HG03175 (cell line): ENCODE data around the gene C19orf53.
"Not testable (repeated sequence)": the region's sequence is repeated elsewhere in the genome, so short reads cannot be mapped to it uniquely, and the experiment has no call there.

Source experiments
- ATAC-seq: cut with Tn5 transposase; IDR thresholded peaks from one replicate; pipeline ENCODE4 v1.9.1; 2021; ENCODE audit warnings: mild to moderate bottlenecking, moderate library complexity; ENCODE audit not compliant: unreplicated experiment

C19orf53 gene

GRCh38 chr19:13763265-13763664 is 11.0 kb upstream of the C19orf53 start:
- no peak for ATAC-seq

DNA sequence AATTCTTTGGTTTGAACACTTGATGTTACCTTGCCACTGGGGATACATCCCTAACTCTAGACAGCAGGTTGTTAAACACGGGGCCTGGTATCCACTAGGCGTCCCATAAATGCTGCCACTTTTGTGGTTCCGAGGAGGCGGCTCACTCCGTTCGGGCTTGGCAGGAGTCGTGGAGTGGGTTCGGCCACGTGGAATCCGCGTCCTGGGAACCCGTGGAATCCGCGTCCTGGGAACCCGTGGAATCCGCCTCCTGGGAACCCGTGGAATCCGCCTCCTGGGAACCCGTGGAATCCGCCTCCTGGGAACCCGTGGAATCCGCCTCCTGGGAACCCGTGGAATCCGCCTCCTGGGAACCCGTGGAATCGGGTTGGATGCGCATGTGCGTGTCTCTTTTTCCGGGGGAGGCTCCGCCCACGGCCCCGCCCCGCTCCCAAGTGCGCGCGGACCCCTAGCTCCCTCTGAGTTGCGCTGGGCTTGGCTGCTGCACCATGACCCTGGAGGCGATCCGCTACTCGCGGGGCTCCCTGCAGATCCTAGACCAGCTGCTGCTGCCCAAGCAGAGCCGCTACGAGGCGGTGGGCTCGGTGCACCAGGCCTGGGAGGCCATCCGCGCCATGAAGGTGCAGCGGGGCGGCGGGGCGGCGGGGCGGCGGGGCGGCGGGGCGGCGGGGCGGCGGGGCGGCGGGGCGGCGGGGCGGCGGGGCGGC is 10.0 kb upstream of the C19orf53 start, which contains the start of gene MRI1:
MRI1 (plus strand) TSS at position 422 of the 707 bp plus-strand sequence; CDS start at position 489, 67 bp downstream.
- ATAC-seq, result peak; percentile 58

DNA sequence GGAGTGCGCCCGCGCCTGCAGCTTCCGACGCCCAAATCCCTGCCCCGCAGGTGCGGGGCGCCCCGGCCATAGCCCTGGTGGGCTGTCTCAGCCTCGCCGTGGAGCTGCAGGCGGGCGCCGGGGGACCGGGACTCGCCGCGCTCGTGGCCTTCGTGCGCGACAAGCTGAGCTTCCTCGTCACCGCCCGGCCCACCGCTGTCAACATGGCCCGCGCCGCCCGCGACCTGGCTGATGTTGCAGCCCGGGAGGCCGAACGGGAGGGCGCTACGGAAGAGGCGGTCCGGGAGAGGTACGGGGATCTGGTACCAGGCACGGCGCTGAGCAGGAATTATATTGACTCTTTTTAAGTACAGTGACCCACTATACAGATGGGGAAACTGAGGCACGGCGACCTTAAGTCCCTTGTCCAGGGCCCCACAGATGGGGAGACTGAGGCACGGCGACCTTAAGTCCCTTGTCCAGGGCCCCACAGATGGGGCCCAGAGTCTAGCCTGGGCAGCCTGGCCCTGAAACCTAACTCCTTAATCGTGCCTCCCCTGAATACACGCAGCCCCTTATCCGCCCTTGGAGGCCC is 9.3 kb upstream of the C19orf53 start:
- ATAC-seq, result no peak

DNA sequence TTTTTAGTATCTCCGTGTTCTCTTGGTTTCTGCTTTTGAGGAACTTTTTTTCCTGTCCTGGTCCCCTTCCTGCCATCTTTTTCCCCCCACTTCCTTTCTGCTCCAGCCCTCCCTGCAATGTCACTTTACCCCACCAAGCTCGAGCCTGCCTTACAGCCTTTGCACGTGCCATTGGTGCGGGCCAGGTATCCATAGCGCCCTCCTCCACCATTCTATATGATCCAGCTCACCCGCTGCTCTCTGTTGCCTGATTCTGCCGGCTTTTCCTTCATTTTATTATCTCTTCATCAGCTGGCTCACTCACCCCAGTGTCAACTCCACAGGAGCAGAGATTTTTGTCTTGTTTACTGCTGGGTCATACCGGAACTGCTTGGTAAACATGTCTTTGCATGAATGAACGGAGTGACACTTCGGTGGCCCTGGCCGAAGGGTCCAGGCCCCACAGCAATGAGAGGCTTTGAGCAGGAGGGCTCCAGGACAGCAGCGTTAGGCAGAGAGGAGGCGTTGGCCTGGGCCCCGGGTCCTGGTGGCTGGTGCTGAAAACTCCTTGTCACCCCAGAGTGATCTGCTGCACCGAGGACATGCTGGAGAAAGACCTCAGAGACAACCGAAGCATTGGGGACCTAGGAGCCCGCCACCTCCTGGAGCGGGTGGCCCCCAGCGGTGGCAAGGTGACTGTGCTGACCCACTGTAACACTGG is 8.7 kb upstream of the C19orf53 start:
- ATAC-seq, result no peak

DNA sequence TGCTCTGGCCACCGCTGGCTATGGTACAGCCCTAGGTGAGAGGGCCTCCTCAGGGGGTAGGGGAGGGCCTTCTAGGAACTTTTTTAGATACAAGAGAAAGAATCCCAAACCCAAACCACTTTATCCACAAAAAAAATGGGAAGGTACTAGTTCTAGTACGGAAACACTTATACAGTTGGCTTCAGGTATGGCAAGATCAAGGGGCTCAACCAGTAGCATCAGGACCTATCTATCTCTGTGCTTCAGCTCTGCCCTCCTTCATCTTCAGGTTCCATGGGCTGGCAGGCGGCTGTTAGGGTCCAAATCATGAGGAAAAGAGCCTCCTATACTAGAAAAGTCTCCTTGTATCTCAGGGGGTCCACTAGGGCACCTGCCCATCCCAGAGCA is 8.2 kb upstream of the C19orf53 start:
- ATAC-seq, result no peak

- no peak for ATAC-seq
Observed at GRCh38 chr19:13768510-13768909, 5.7 kb upstream of the C19orf53 start.

DNA sequence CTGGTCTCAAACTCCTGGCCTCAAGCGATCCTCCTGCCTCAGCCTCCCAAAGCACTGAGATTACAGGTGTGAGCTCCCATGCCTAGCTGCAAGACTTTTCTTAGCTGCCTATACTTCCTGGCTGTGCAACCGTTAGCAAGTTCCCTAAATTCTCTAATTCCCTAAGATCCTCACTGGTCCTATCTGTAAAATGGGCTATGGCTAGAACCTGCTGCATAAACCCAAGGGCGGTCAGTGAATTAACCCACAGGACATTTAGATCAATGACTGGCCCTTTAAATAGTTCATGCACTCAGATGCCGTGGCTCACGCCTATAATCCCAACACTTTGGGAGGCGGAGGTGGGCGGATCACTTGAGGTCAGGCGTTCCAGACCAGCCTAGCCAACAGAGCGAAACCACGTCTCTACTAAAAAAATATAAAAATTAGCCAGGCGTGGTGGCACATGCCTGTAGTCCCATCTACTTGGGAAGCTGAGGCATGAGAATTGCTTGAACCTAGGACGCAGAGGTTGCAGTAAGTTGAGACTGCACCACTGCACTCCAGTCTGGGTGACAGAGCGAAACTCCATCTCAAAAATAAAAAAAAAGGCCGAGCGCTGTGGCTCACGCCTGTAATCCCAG is 4.1 kb upstream of the C19orf53 start:
- no peak for ATAC-seq

DNA sequence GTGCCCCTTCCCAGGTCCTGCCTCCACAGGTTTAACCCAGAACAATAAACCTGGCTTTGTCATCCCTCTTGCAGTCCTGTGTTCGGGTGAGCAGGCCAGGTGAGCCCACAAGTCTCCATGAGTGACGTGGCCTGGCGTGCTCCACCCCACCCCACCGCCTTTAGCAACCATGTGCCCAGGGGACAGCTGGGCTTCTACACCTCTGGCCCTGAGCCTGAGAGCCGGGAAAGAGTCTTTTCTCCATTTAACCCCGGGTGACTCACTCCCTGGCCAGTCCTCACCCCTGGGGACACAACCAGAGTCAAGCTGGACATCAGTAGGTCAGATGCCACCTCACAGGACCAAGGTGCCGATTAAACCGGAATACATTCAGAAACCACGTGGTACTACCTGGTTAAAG is 4.1 kb downstream of the C19orf53 start:
- no peak for ATAC-seq

DNA sequence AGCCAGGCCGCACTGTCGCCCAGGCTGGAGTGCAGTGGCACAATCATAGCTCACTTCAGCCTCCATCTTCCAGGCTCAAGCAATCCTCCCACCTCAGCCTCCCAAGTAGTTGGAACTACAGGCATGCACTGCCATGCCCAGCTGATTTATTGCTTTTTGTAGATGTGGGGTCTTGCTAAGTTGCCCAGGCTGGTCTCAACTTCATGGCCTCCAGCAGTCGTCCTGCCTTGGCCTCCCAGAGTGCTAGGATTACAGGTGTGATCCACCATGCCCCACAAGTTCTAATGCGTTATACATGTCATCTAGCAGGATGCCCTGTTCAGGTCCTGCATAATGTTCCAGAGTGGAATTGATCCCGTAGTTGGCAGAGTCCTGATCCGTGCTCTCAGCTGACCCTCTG is 4.6 kb downstream of the C19orf53 start:
- no peak for ATAC-seq

- not testable (repeated sequence) for ATAC-seq
Observed at GRCh38 chr19:13779794-13780193, 5.5 kb downstream of the C19orf53 start.

DNA sequence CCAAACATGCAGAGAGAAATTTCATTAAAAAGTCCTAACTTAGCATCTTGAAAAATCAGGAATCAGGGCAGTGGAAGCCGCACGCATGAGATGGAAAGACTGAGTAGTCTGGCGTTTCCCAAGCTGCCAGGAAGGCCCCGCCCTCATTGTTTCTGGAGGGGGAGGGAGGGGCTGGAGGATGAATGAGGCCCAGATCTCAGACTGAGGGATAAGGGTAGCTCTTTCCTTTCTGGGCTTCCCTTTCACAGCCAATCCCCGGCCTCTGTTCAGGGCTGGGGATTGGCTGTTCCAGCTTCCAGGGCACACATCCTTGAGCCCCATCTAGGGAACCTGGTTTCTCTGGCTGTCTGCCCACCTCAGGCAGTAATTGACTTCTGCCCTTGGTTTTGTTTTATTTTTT is 7.3 kb downstream of the C19orf53 start:
- no peak for ATAC-seq

DNA sequence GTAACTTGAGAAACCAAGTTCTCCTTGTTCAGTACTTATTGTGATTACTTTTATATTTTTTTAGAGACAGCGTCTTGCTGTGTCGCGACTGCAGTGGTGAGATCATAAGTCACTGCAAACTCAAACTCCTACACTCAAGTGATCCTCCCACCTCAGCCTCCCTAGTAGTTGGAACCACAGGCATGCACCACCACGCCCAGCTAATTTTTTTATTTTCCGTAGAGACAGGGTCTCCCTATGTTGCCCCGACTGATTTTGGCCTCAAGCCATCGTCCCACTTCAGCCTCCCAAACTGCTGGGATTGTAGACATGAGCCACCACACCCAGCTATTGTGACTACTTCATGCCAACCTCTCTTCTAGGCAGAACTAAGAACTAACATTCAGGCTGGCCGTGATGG is 8.3 kb downstream of the C19orf53 start:
- ATAC-seq, result no peak

DNA sequence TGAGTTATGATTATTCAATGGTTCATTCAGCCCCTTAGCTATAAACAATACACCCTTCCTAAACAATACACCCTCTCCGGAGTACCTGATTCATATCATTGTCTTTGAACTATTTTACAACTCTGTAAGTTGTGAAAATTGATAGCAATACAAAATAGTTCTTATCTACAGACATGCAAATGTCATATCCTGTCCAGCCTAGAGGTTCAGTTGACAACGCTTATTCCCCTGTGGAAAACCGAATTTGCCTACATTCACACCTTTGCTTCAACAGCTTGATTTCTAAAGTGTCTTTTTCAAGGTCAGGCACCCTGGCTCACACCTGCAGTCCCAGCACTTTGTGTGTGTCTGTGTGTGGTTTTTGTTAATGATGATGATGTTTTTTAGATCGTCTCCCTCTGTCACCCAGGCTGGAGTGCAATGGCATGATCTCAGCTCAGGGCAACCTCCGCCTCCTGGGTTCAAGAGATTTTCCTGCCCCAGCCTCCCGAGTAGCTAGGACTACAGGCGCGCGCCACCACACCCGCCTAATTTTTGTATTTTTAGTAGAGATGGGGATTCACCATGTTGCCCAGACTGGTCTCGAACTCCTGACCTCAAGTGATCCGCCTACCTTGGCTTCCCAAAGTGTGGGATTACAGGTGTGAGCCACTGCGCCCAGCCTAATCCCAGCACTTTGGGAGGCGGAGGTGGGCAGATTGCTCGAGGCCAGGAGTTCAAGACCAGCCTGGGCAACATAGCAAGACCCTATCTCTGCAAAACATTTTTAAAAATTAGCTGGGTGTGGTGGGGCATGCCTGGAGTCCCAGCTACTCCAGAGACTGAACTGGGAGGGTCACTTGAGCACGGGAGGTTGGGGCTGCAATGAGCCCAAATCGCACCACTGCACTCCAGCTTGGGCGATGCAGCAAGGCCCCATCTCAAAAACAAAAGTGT is 9.6 kb downstream of the C19orf53 start:
- no peak for ATAC-seq

- no peak for ATAC-seq
Observed at GRCh38 chr19:13784731-13785452, 10.6 kb downstream of the C19orf53 start.

DNA sequence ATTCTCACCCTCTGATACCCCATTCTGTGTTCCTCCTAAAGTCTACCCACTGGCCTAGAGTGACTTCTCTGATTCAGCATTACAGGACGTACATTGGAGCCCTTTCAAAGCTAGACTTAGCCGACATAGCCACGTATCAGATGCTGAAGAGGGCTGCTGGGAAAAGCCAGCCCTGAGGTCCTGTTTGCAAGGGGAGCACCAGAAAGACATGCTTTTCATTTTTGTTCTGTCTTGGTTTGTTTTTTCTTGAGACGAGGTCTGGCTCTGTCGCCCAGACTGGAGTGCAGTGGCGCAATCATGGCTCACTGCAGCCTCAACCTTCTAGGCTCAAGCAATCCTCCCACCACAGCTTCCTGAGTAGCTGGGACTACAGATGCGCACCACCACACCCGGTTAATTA is 14.7 kb downstream of the C19orf53 start:
- no peak for ATAC-seq

DNA sequence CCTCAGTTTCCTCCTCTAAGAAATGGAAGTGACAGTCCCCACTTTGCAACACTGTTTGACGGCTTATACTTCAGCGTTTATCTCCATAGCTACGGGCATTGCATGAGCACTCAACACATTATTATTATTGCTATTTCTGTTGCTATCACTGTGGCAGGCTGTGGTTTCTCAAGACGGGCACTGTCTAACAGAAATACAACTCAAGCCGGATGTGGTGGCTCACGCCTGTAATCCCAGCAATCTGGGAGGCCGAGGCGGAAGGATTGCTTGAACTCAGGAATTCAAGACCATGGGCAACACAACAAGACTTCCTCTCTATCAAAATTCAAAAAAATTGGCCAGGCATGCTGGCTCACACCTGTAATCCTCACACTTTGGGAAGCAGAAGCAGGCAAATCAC is 16.1 kb downstream of the C19orf53 start:
- ATAC-seq, result no peak

DNA sequence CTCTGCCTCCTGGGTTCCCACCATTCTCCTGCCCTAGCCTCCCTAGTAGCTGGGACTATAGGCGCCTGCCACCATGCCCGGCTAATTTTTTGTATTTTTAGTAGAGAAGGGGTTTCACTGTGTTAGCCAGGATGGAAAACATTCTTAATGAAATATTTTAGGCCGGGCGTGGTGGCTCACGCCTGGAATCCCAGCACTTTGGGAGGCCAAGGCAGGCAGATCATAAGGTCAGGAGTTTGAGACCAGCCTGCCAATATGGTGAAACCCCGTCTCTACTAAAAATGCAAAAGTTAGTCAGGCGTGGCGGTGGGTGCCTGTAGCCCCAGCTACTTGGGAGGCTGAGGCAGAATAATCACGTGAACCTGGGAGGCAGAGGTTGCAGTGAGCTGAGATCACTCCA is 19.1 kb downstream of the C19orf53 start:
- ATAC-seq, result not testable (repeated sequence)

DNA sequence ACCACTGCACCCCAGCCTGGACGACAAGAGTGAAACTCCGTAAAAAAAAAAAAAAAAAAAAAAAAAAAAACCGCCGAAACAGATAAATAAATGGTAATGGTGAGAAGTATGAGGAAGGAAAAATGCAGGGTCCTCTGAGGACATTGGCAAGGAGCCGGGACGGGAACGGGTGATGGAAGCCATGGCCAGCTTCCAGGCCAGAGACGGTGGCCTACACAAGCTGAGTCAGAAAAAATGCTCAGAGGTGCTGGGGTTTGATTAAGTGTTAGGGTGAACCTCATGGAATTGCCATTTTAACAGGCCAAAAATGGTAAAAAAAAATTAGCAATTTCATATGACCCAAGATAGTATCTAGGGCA is 20.1 kb downstream of the C19orf53 start:
- ATAC-seq, result no peak

DNA sequence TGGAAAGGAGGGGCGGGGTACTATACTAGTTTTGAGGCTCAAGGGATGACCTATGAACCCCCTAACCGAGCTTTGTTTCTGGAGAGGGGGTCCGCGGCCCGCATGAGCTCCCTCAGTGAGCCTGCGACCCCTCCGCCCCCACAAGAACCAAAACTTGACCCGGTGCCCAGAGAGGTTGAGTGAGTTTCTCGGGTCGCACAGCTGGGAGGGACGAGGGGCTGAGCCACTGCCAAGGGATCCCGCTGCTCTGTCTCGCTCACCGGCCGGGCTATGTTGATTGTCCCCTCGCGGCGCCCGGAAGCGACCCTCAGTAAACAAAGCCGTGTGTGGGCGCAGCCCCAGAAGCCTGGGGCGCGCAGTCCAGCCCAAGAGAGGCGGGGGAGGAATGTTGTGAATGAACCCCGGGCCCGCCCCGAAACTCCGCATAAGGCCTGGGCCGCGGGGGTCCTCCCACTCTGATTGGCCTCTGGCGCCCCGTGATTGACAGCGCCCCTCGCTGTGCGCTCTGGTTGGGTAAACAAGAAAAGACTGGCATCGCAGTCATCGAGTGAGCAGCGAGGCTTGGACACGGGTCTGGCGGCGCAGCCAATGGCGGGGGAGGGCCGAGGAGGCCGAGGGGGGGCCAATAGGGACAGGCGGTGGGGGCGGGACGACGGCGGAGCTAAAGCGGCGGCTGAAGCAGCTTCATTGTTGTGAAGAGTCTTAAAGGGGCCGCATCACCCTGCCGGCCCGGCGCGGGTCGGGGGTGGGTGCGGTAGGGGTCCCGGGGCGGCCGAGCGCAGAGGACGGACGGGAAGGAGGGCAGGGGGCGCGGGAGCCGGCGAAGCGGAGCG is 20.7 kb downstream of the C19orf53 start, which contains the start of gene ZSWIM4:
ZSWIM4 (plus strand) TSS at position 687 of the 833 bp plus-strand sequence. CDS start 206 bp downstream, outside the sequence.
- peak; percentile 96 for ATAC-seq
